Uterus (tissue), 4 donors: ENCODE data around the gene HBM. TPM values are rescaled to one million over a fixed set of nuclear protein-coding genes. Genes with fewer than 3 reads are reported as not detected.
"Not testable (repeated sequence)": the region's sequence is repeated elsewhere in the genome, so short reads cannot be mapped to it uniquely, and the experiment has no call there.

ENCODE experiments used
- DNase-seq, 2 donors: peaks; one replicate each; pipeline ENCODE4 v3.0.0-alpha.2; 2019 to 2020
- H3K27ac ChIP-seq, 2 donors: fragments of 200-600 bp; sonication (generic); 1 replicate in 1 of 2; 2 replicates in 1 of 2; pipeline ENCODE4 v1.5.1; 2016 to 2018
- H3K27me3 ChIP-seq, 2 donors: fragments of 200-600 bp; sonication (generic); one replicate each; pipeline ENCODE4 v1.5.1; 2018 to 2019; ENCODE audit warnings: control low read depth in 1 of 2
- H3K36me3 ChIP-seq, 2 donors: fragments of 200-600 bp; sonication (generic); one replicate each; pipeline ENCODE4 v1.5.1; 2019; ENCODE audit warnings: control low read depth in 1 of 2
- H3K4me1 ChIP-seq, 2 donors: fragments of 200-600 bp; sonication (generic); one replicate each; pipeline ENCODE4 v1.5.1; 2018 to 2019; ENCODE audit warnings: control low read depth in 1 of 2
- H3K4me3 ChIP-seq, 2 donors: fragments of 200-600 bp; sonication (generic); 1 replicate in 1 of 2; 2 replicates in 1 of 2; pipeline ENCODE4 v1.5.1; 2018 to 2019; ENCODE audit warnings: mild to moderate bottlenecking in 1 of 2
- H3K9me3 ChIP-seq, 2 donors: fragments of 200-600 bp; sonication (generic); one replicate each; pipeline ENCODE4 v1.5.1; 2019; ENCODE audit warnings: control low read depth in 1 of 2
- POLR2A ChIP-seq, 2 donors: fragments of 450-650 bp; IDR thresholded peaks; one replicate each; pipeline ENCODE4 v1.6.1; 2016; ENCODE audit warnings: antibody characterized with exemption in 2 of 2, mild to moderate bottlenecking in 1 of 2, moderate library complexity in 1 of 2
- intact Hi-C: fragments of 100-400 bp; cut with DNase I; formaldehyde crosslinking; loops from one replicate; pipeline ENCODE4 v1.15.1; 2023; ENCODE audit warnings: low total_unique reads
- total RNA-seq, 4 donors: library from RNA; depleted of rRNA in 3 of 4; stranded (reverse); fragments of >200 nt in 3 of 4; gene quantifications; one replicate each; pipeline versions ENCODE4 v1.1.0 to v1.2.4, GENCODE V29; 2014 to 2023
- TF ChIP-seq, protein P1 (sequence below), 4 experiments: fragments of 200-600 bp in 2 of 4; fragments of 450-650 bp in 2 of 4; sonication (generic) in 2 of 4; IDR thresholded peaks; one replicate each; pipeline ENCODE4 v1.5.1; 2016 to 2019; ENCODE audit warnings: antibody characterized with exemption in 4 of 4, mild to moderate bottlenecking in 2 of 4, moderate library complexity in 1 of 4
- donor health status: DM: yes; HTN: yes; CAD: no.

The HBM gene
- total RNA-seq, 4 donors from 2014 or later, result 1.4 TPM; not detected in 3

DNA sequence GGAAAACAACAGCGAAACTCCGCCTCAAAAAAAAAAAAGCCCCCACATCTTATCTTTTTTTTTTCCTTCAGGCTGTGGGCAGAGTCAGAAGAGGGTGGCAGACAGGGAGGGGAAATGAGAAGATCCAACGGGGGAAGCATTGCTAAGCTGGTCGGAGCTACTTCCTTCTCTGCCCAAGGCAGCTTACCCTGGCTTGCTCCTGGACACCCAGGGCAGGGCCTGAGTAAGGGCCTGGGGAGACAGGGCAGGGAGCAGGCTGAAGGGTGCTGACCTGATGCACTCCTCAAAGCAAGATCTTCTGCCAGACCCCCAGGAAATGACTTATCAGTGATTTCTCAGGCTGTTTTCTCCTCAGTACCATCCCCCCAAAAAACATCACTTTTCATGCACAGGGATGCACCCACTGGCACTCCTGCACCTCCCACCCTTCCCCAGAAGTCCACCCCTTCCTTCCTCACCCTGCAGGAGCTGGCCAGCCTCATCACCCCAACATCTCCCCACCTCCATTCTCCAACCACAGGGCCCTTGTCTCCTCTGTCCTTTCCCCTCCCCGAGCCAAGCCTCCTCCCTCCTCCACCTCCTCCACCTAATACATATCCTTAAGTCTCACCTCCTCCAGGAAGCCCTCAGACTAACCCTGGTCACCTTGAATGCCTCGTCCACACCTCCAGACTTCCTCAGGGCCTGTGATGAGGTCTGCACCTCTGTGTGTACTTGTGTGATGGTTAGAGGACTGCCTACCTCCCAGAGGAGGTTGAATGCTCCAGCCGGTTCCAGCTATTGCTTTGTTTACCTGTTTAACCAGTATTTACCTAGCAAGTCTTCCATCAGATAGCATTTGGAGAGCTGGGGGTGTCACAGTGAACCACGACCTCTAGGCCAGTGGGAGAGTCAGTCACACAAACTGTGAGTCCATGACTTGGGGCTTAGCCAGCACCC is 9.5 kb downstream of the HBM start:
- Histone ChIP-seq H3K27ac (no peak overlapping the region), H3K36me3 (no peaks in the 10 kb centered on the region), H3K4me3 (no peak overlapping the region), H3K4me1 (peaks cover 0 to 4% of the 10 kb centered on the region in 2 donors), H3K27me3 (peaks cover 25 to 47% of the 10 kb centered on the region in 2 donors), H3K9me3 (no peaks in the 10 kb centered on the region)
- intact Hi-C loops, result no loop called here
- DNase-seq, result no peak
- TF ChIP-seq POLR2A (IDR thresholded peaks at IDR 0.05), result no peak
- TF ChIP-seq, protein P1, sequence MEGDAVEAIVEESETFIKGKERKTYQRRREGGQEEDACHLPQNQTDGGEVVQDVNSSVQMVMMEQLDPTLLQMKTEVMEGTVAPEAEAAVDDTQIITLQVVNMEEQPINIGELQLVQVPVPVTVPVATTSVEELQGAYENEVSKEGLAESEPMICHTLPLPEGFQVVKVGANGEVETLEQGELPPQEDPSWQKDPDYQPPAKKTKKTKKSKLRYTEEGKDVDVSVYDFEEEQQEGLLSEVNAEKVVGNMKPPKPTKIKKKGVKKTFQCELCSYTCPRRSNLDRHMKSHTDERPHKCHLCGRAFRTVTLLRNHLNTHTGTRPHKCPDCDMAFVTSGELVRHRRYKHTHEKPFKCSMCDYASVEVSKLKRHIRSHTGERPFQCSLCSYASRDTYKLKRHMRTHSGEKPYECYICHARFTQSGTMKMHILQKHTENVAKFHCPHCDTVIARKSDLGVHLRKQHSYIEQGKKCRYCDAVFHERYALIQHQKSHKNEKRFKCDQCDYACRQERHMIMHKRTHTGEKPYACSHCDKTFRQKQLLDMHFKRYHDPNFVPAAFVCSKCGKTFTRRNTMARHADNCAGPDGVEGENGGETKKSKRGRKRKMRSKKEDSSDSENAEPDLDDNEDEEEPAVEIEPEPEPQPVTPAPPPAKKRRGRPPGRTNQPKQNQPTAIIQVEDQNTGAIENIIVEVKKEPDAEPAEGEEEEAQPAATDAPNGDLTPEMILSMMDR (IDR thresholded peaks at IDR 0.05), result no peak

DNA sequence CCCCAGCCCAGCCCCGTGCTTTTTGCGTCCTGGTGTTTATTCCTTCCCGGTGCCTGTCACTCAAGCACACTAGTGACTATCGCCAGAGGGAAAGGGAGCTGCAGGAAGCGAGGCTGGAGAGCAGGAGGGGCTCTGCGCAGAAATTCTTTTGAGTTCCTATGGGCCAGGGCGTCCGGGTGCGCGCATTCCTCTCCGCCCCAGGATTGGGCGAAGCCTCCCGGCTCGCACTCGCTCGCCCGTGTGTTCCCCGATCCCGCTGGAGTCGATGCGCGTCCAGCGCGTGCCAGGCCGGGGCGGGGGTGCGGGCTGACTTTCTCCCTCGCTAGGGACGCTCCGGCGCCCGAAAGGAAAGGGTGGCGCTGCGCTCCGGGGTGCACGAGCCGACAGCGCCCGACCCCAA is 10.2 kb downstream of the HBM start:
- Histone ChIP-seq H3K27me3 (peaks cover 30 to 47% of the 10 kb centered on the region in 2 donors), H3K4me1 (peaks cover 0 to 11% of the 10 kb centered on the region in 2 donors)
- H3K36me3 ChIP-seq, H3K4me3 ChIP-seq, H3K27ac ChIP-seq, DNase-seq, H3K9me3 ChIP-seq, intact Hi-C loops: not testable (repeated sequence)

DNA sequence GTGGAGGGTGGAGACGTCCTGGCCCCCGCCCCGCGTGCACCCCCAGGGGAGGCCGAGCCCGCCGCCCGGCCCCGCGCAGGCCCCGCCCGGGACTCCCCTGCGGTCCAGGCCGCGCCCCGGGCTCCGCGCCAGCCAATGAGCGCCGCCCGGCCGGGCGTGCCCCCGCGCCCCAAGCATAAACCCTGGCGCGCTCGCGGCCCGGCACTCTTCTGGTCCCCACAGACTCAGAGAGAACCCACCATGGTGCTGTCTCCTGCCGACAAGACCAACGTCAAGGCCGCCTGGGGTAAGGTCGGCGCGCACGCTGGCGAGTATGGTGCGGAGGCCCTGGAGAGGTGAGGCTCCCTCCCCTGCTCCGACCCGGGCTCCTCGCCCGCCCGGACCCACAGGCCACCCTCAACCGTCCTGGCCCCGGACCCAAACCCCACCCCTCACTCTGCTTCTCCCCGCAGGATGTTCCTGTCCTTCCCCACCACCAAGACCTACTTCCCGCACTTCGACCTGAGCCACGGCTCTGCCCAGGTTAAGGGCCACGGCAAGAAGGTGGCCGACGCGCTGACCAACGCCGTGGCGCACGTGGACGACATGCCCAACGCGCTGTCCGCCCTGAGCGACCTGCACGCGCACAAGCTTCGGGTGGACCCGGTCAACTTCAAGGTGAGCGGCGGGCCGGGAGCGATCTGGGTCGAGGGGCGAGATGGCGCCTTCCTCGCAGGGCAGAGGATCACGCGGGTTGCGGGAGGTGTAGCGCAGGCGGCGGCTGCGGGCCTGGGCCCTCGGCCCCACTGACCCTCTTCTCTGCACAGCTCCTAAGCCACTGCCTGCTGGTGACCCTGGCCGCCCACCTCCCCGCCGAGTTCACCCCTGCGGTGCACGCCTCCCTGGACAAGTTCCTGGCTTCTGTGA is 11.0 kb downstream of the HBM start, which contains the start of gene HBA1:
Gene HBA1, plus strand, starts transcription at position 204 of the 906 bp plus-strand sequence. Its CDS starts 37 bp downstream, at position 241.
- H3K27ac ChIP-seq, intact Hi-C loops, H3K4me3 ChIP-seq, H3K9me3 ChIP-seq, DNase-seq, H3K36me3 ChIP-seq: not testable (repeated sequence)
- Histone ChIP-seq H3K4me1 (peaks cover 0 to 15% of the 10 kb centered on the region in 2 donors), H3K27me3 (peaks cover 30 to 41% of the 10 kb centered on the region in 2 donors)

DNA sequence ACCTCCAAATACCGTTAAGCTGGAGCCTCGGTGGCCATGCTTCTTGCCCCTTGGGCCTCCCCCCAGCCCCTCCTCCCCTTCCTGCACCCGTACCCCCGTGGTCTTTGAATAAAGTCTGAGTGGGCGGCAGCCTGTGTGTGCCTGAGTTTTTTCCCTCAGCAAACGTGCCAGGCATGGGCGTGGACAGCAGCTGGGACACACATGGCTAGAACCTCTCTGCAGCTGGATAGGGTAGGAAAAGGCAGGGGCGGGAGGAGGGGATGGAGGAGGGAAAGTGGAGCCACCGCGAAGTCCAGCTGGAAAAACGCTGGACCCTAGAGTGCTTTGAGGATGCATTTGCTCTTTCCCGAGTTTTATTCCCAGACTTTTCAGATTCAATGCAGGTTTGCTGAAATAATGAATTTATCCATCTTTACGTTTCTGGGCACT is 11.6 kb downstream of the HBM start:
- TF ChIP-seq, protein P1 (IDR thresholded peaks at IDR 0.05), result no peak
- no peak for TF ChIP-seq POLR2A (IDR thresholded peaks at IDR 0.05)
- Histone ChIP-seq H3K9me3 (no peaks in the 10 kb centered on the region), H3K4me1 (peaks cover 0 to 15% of the 10 kb centered on the region in 2 donors), H3K36me3 (no peaks in the 10 kb centered on the region), H3K27me3 (peaks cover 30 to 40% of the 10 kb centered on the region in 2 donors), H3K4me3 (no peak overlapping the region), H3K27ac (no peak overlapping the region)
- DNase-seq, result no peak
- intact Hi-C loops, result no loop called here

DNA sequence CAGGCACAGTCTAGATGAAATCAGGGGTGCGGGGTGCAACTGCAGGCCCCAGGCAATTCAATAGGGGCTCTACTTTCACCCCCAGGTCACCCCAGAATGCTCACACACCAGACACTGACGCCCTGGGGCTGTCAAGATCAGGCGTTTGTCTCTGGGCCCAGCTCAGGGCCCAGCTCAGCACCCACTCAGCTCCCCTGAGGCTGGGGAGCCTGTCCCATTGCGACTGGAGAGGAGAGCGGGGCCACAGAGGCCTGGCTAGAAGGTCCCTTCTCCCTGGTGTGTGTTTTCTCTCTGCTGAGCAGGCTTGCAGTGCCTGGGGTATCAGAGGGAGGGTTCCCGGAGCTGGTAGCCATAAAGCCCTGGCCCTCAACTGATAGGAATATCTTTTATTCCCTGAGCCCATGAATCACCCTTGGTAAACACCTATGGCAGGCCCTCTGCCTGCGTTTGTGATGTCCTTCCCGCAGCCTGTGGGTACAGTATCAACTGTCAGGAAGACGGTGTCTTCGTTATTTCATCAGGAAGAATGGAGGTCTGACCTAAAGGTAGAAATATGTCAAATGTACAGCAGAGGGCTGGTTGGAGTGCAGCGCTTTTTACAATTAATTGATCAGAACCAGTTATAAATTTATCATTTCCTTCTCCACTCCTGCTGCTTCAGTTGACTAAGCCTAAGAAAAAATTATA is 12.3 kb downstream of the HBM start:
- intact Hi-C loops, result no loop called here
- H3K36me3 ChIP-seq, result no peaks in the 10 kb centered on the region
- H3K27me3 ChIP-seq, result peaks cover 30 to 40% of the 10 kb centered on the region in 2 donors
- H3K9me3 ChIP-seq, result no peaks in the 10 kb centered on the region
- TF ChIP-seq POLR2A (IDR thresholded peaks at IDR 0.05), result no peak
- TF ChIP-seq, protein P1 (IDR thresholded peaks at IDR 0.05), result no peak
- peaks cover 0 to 15% of the 10 kb centered on the region in 2 donors for H3K4me1 ChIP-seq
- no peak overlapping the region for H3K4me3 ChIP-seq
- H3K27ac ChIP-seq, result no peak overlapping the region
- no peak for DNase-seq
